Spinal cord (tissue), 10 donors: ENCODE results near the gene MRPL50. TPM values are rescaled to one million over a fixed set of nuclear protein-coding genes. Genes with fewer than 3 reads are reported as not detected.

Experiments used
- DNase-seq, 6 donors: peaks; one replicate each; pipeline versions ENCODE4 v3.0.0 to v3.0.0-alpha.2; 2013 to 2015; ENCODE audit warnings: low spot score in 6 of 6, low read depth in 4 of 6
- H3K27ac ChIP-seq: one replicate; pipeline ENCODE4 v1.5.1; 2013; ENCODE audit warnings: low read depth, low read length, control low read depth
- H3K27me3 ChIP-seq: one replicate; pipeline ENCODE4 v1.6.1; 2013; ENCODE audit warnings: low read length; ENCODE audit not compliant: control insufficient read depth, insufficient read depth
- H3K36me3 ChIP-seq: one replicate; pipeline ENCODE4 v1.6.1; 2013; ENCODE audit warnings: low read length; ENCODE audit not compliant: control insufficient read depth, insufficient read depth
- H3K4me1 ChIP-seq: one replicate; pipeline ENCODE4 v1.6.1; 2013; ENCODE audit warnings: low read length; ENCODE audit not compliant: control insufficient read depth, insufficient read depth
- H3K4me3 ChIP-seq: one replicate; pipeline ENCODE4 v1.5.1; 2013; ENCODE audit warnings: low read depth, low read length, control low read depth
- H3K9me3 ChIP-seq: one replicate; pipeline ENCODE4 v1.6.1; 2013; ENCODE audit warnings: low read length; ENCODE audit not compliant: control insufficient read depth, insufficient read depth
- WGBS: methylation state at CpG from one replicate; pipeline ENCODE4 v1.1.5; 2013; ENCODE audit warnings: missing lambda C conversion rate; ENCODE audit not compliant: insufficient coverage; 5-methylcytosine and 5-hydroxymethylcytosine counted together
- polyA plus RNA-seq, 2 donors: library from polyadenylated mRNA; unstranded; fragments of 120-200 nt; gene quantifications; one replicate each; pipeline ENCODE4 v1.2.1, GENCODE V29; 2013; ENCODE audit not compliant: insufficient read length in 2 of 2
- total RNA-seq, 2 donors: library from RNA; depleted of rRNA in 1 of 2; stranded (reverse); fragments of 120-200 nt in 1 of 2; fragments of >200 nt in 1 of 2; gene quantifications; one replicate each; pipeline versions ENCODE4 v1.2.3 to v1.2.4, GENCODE V29; 2013 to 2014
- donor health status: healthy.

Gene MRPL50
- total and polyA plus RNA-seq, 4 donors: 20.2 to 40.6 (median 24.8) TPM

DNA sequence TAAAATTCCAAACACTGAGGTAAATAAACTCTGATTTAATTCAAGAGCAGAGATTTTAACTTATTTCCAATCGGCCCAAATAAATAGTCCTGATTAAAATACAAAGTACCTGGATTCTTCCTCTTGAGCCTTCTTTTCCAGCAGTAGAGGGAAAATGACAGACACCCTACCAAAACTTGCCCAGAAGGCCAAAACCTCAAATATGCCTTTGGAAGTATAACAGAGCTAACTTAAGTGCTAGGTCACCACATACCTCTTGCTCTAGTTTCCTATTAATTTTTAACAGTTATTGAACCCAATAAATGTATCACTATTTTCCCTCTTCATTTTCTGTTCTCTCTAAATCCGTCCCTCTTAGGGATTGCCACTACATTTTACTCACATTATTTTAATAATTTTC, 15.1 kb downstream of the MRPL50 start:
- DNase-seq: no peak
- no CpG with 5 or more reads among the region's 2 CpGs for WGBS

GRCh38 chr9:101381833-101382342, 16.5 kb downstream of the MRPL50 start:
- Histone ChIP-seq H3K9me3 (peaks cover 2% of the 10 kb centered on the region), H3K4me3 (no peak overlapping the region), H3K4me1 (no peaks in the 10 kb centered on the region), H3K36me3 (no peaks in the 10 kb centered on the region), H3K27ac (no peak overlapping the region), H3K27me3 (no peaks in the 10 kb centered on the region)
- 100% methylated on average over 1 of the region's 2 CpGs for WGBS
- DNase-seq: no peak

More for the DNA sequence above, 15.1 kb downstream of the MRPL50 start:
- no peaks in the 10 kb centered on the region for H3K4me1 ChIP-seq
- no peak overlapping the region for H3K4me3 ChIP-seq
- H3K36me3 ChIP-seq: no peaks in the 10 kb centered on the region
- no peaks in the 10 kb centered on the region for H3K27me3 ChIP-seq
- H3K27ac ChIP-seq: no peak overlapping the region
- peaks cover 2% of the 10 kb centered on the region for H3K9me3 ChIP-seq

GRCh38 chr9:101381118-101381517, 17.3 kb downstream of the MRPL50 start:
- H3K36me3 ChIP-seq: no peaks in the 10 kb centered on the region
- DNase-seq: no peak
- no peaks in the 10 kb centered on the region for H3K4me1 ChIP-seq
- no peak overlapping the region for H3K27ac ChIP-seq
- peaks cover 2% of the 10 kb centered on the region for H3K9me3 ChIP-seq
- H3K4me3 ChIP-seq: no peak overlapping the region
- H3K27me3 ChIP-seq: no peaks in the 10 kb centered on the region
- WGBS: no CpG with 5 or more reads among the region's 3 CpGs

GRCh38 chr9:101380295-101380694, 18.1 kb downstream of the MRPL50 start:
- Histone ChIP-seq H3K4me3 (no peak overlapping the region), H3K36me3 (no peaks in the 10 kb centered on the region), H3K9me3 (peaks cover 2% of the 10 kb centered on the region), H3K27me3 (no peaks in the 10 kb centered on the region), H3K4me1 (no peaks in the 10 kb centered on the region), H3K27ac (no peak overlapping the region)
- no peak for DNase-seq

DNA sequence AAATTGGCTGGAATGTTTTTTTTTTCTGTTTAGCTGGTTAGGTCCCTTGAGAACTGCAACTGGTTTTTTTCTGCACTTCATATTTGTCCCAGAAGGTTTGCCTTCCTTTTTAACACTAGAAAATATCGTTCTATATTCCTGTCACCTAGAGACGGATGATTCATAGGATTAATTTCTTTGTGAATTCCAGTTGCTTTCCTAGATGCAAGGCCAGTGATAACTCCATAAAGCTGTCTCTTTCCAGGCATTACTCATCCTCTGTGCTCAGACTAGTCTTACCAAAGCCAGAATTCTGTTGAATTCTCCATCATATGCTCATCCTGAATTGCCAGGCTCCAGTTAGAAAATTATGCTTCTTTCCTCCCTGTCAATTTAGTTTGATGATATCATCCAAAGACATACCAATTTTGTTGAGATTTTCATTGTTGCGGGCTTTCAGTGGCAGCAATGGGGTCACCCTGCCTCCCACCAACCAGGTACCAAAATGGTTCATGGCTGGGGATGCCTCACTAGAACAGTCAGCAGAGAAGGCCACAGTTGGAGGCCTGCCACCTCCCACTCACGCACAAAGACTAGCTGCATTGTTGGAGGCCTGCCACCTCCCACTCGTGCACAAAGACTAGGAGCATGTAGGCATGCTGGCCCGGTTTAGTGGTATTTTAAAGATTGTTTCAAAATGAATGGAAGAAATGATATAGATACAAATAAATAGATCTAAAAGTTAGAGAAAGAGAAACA, 22.1 kb downstream of the MRPL50 start:
- Histone ChIP-seq H3K27ac (no peak overlapping the region), H3K27me3 (no peaks in the 10 kb centered on the region), H3K4me3 (no peak overlapping the region), H3K4me1 (no peaks in the 10 kb centered on the region), H3K36me3 (no peaks in the 10 kb centered on the region), H3K9me3 (peaks cover 2% of the 10 kb centered on the region)
- peak in 1 of 6 donors; percentile 30 for DNase-seq
- 100% methylated on average over 1 of the region's 6 CpGs for WGBS

- DNase-seq: no peak
- Histone ChIP-seq H3K27me3 (no peaks in the 10 kb centered on the region), H3K4me1 (no peaks in the 10 kb centered on the region), H3K9me3 (peaks cover 2% of the 10 kb centered on the region), H3K27ac (no peak overlapping the region), H3K36me3 (no peaks in the 10 kb centered on the region), H3K4me3 (no peak overlapping the region)
- WGBS: 94% methylated on average over 12 of the region's 12 CpGs
Measured at GRCh38 chr9:101375546-101375945, 22.9 kb downstream of the MRPL50 start.

DNA sequence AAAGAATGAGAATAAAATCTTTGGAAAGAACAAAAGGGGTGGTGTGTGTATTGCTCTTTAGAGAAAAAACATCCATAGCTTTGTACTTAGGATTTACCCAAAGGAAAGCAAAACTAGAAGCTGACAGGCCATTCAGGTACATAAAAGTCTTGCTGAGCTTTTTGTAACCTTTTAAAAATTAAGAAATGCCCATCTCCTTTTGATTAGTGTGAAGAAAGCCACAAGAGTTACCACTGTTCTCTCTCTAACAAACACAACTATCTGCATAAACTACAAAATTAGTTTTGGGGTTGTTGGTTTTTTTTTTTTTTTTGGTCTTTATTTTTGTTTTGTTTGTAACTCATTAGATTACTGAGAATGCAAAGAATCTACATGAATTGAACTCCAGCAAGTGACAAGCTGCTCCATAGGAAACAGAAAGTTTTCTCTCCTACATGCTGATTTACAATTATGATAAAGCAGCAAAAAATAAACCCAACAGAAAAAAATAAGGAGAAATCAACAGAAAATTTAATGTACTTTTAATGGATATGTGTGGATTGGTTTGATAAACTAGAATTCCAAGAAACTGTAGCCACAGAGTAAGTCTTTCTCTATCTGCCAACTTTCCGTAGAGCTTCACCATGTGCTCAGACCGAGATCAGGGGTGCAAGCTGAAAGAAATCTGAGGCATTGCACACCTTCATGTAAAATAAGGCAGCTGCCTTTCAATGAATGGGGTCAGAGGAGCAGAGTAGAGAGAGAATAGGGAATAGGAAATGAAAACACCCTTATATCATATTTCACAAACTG, 25.9 kb downstream of the MRPL50 start:
- Histone ChIP-seq H3K9me3 (peaks cover 2% of the 10 kb centered on the region), H3K27ac (no peak overlapping the region), H3K4me3 (no peak overlapping the region), H3K36me3 (no peaks in the 10 kb centered on the region), H3K4me1 (no peaks in the 10 kb centered on the region), H3K27me3 (no peaks in the 10 kb centered on the region)
- WGBS: no CpG with 5 or more reads among the region's 2 CpGs
- no peak for DNase-seq

DNA sequence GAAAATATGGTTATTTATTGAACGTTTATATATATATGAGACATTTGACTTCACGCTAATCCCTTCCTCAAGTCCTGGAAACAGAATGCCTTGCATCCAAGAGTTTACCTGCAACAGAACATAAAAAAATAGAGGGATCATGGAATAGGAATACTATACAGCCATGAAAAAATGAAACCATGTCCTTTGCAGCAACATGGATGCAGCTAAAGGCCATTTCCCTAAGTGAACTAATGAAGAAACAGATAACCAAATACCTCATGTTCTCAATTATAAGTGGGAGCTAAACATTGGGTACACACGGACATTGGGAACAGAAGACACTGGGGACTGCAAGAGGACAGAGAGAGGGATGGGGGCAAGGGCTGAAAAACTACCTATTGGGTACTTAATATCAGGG, 26.6 kb downstream of the MRPL50 start:
- DNase-seq: no peak
- no peaks in the 10 kb centered on the region for H3K4me1 ChIP-seq
- no CpG with 5 or more reads among the region's 3 CpGs for WGBS
- H3K27ac ChIP-seq: no peak overlapping the region
- peaks cover 2% of the 10 kb centered on the region for H3K9me3 ChIP-seq
- H3K27me3 ChIP-seq: no peaks in the 10 kb centered on the region
- H3K36me3 ChIP-seq: no peaks in the 10 kb centered on the region
- no peak overlapping the region for H3K4me3 ChIP-seq

- H3K9me3 ChIP-seq: peaks cover 2% of the 10 kb centered on the region
- H3K27ac ChIP-seq: no peak overlapping the region
- 80% methylated on average over 1 of the region's 2 CpGs for WGBS
- H3K36me3 ChIP-seq: no peaks in the 10 kb centered on the region
- H3K4me3 ChIP-seq: no peak overlapping the region
- no peak for DNase-seq
- no peaks in the 10 kb centered on the region for H3K27me3 ChIP-seq
- H3K4me1 ChIP-seq: no peaks in the 10 kb centered on the region
Measured at GRCh38 chr9:101369884-101370531, 28.4 kb downstream of the MRPL50 start.
